HG02840 (cell line): ENCODE results near the gene CARS2.
"Not testable (repeated sequence)": the region's sequence is repeated elsewhere in the genome, so short reads cannot be mapped to it uniquely, and the experiment has no call there.

Experiments
- ATAC-seq: cut with Tn5 transposase; IDR thresholded peaks from one replicate; pipeline ENCODE4 v1.9.1; 2021; ENCODE audit warnings: mild to moderate bottlenecking, moderate library complexity, moderate number of reproducible peaks; ENCODE audit not compliant: unreplicated experiment, low FRiP score

Gene CARS2

GRCh38 chr13:110641055-110642015 lies 64.6 kb downstream of the CARS2 start:
- no peak for ATAC-seq

DNA sequence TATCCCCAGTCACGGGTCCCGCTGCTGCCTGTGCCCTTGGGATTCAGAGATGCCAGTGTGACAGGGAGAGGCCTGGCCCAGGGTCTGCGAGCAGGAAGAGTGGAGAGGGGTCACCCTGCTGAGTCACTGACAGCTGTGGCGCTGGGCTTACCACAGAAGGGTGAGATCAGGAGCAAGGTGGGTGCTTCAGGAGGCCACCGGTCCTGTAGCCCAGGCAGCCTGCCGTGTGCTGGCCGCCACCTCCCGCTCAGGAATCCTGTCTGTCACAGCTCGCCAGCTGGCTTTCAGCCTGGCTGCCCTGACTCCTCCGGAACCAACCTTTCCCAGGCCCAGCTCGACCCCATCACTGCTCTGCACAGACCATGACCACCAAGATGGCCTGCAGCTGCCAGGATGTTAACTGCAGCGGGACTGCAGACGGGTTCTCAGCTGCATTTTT lies 65.3 kb downstream of the CARS2 start:
- no peak for ATAC-seq

DNA sequence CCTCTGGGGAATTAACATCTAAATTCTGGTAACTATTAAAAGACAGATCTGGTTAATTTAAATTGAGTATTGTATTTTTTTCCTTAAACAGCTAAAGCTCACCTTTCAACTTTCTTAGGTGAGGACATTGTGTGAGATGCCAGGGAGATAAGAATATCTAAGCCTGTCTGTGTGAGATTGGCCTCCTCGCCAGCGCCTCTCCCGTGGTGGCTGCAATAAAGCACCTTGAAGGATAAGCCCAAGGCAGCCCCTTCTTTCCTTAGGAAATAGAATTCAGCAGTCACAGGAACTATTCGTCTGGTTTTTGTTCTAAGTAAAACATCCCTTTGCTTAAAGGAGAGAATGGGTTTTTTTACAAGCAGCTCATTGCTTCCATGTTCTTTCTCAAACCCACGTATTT lies 66.0 kb downstream of the CARS2 start:
- ATAC-seq: no peak

- ATAC-seq: no peak
These were observed 66.8 kb downstream of the CARS2 start for GRCh38 chr13:110638814-110639806.

DNA sequence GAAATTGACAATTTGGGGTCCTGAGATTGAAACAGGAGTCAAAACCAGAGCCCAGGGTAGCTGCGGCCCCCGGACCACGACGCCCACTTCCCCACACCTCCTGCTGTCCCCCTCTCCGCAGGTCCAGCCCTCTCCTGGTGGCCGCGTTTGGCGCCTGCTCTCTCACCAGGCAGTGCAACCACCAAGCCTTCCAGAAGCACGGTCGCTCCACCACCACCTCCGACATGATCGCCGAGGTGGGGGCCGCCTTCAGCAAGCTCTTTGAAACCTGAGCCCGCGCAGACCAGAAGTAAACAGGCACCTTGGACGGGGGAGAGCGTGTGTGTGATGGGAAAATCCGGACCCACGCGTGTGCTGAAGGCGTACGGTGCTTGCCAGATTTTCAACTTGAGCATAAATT lies 67.7 kb downstream of the CARS2 start:
- ATAC-seq: no peak

- ATAC-seq: no peak
These were observed 68.2 kb downstream of the CARS2 start for GRCh38 chr13:110637747-110638146.

DNA sequence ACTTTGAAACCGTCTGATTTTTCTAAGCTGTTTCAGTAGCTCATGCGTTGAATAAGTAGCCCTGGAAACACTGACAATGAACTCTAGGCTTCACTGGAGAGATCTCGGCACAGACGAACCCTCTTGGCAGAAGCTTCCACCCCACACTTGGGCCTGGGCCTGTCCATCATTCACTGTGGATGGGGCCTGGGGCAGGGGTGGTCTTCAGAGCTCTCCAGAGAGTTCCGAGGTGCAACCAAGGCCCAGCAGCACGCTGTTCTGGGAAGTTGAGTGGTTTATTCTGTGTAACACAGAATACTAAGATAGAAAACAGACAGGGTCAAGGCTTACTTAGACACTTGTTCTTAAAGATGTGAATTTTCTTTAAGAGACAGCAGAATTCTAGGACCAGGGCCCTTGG lies 68.6 kb downstream of the CARS2 start:
- no peak for ATAC-seq

DNA sequence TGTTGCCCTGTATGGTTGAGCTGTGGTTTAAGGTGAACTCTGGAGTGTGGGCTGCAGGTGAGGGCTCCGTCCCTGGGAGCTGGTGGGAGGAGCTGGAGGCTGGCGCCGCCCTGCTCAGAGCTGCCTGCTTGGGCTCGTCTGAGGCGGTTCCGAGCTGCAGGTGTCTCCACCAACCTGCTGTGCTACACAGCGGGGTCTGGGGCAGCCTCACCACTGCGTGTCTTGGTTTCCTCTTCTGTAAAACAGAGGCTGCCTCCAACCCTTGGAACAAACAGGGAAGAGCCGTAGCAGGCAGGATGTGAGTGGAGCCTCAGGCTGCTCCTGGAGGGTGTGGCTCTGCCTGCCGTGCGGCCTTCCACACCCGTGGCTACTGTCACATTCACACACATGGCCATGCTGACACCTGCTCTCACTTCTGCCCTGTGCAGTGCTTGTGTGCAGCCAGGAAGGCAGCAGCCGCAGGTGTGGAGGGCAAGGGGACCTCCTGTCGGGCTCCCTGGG lies 69.2 kb downstream of the CARS2 start:
- no peak for ATAC-seq

- ATAC-seq: no peak
These were observed 69.9 kb downstream of the CARS2 start for GRCh38 chr13:110636053-110636475.

DNA sequence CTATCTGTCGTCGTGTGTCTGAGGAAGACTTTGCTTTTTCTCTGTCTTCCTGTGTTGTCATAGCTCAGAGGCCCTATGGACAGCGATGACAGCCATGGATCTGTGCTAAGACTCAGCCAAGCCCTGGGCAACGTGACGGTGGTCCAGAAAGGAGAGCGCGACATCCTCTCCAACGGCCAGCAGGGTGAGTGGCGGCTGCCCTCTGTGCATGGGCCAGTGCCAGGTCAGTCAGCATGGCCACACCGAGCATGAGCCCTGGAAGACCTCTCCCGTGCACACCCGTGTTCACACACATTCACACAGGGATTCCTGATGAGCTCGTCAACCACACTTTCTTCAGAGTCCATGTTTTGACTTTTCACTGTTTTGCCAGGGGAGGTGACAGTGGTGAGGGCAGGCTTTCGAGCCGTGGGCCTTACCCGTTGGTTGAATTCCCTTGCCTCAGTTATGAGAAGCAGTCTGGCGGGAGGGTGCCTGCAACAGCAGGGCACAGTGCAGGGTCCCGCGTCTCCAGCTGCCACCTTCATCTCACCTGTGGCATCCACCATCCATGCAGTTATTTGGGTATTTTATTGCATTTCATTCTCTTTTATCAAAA lies 70.4 kb downstream of the CARS2 start:
- no peak for ATAC-seq

- ATAC-seq: no peak
These were observed 71.4 kb downstream of the CARS2 start for GRCh38 chr13:110634558-110634957.

- no peak for ATAC-seq
These were observed 72.1 kb downstream of the CARS2 start for GRCh38 chr13:110633776-110634175.

GRCh38 chr13:110632255-110632654 lies 73.7 kb downstream of the CARS2 start:
- not testable (repeated sequence) for ATAC-seq

GRCh38 chr13:110630566-110631119 lies 75.3 kb downstream of the CARS2 start:
- no peak for ATAC-seq

GRCh38 chr13:110629735-110630134 lies 76.2 kb downstream of the CARS2 start:
- no peak for ATAC-seq

GRCh38 chr13:110628952-110629701 lies 76.8 kb downstream of the CARS2 start:
- ATAC-seq: no peak

DNA sequence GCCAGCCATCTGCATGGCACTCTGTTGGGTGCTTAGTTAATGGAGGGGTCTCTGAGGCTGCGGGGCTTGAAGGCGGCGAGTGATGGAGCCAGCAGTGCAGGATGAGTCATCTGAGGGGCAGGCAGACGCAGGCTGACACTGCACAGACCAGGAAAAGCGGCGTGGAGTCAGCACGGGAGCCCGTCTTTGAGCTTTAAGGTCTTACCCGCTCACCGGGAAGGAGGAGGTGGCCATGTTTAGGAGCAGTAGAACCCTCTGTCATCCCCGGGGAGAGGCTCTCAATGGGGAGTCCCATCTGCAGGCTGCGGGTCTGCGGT lies 77.5 kb downstream of the CARS2 start:
- ATAC-seq: no peak

GRCh38 chr13:110627761-110628476 lies 78.0 kb downstream of the CARS2 start:
- ATAC-seq: no peak

DNA sequence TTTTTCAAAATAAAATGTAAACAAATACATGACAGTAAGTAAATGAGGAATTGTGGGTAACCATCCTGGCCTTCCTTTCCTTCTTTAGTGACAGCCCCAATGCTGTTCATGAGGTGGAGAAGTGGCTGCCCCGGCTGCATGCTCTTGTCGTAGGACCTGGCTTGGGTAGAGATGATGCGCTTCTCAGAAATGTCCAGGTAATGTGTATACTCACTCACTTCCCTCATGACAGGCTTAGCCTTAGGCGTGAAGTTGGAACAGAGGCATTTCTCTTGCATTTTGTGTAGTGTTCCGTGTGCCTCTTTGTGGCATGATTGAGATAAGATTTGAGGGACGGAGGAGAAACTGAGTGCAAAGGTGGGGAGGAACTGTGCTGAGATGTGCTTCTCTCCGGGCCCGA lies 78.6 kb downstream of the CARS2 start:
- ATAC-seq: no peak
